Hepatocyte (in vitro differentiated cells): Measurements from ENCODE around the gene TTLL5. TPM values are rescaled to one million over a fixed set of nuclear protein-coding genes. Genes with fewer than 3 reads are reported as not detected.

Source experiments
- DNase-seq: peaks from one replicate; pipeline ENCODE4 v3.0.0-alpha.2; 2016; ENCODE audit warnings: low spot score
- H2AFZ ChIP-seq: fragments of 200-600 bp; sonication (generic); 2 replicates; pipeline ENCODE4 v1.6.0; 2016; ENCODE audit warnings: antibody characterized with exemption, mild to moderate bottlenecking
- H3K27ac ChIP-seq: fragments of 200-600 bp; sonication (generic); 2 replicates; pipeline ENCODE4 v1.5.1; 2016; ENCODE audit warnings: mild to moderate bottlenecking
- H3K27me3 ChIP-seq: fragments of 200-600 bp; sonication (generic); 2 replicates; pipeline ENCODE4 v1.6.1; 2016
- H3K36me3 ChIP-seq: fragments of 200-600 bp; sonication (generic); replicated peaks from 2 replicates; pipeline ENCODE4 v1.5.1; 2016; ENCODE audit warnings: low read depth; ENCODE audit not compliant: insufficient read depth
- H3K4me1 ChIP-seq: fragments of 200-600 bp; sonication (generic); 2 replicates; pipeline ENCODE4 v1.5.1; 2016; ENCODE audit warnings: mild to moderate bottlenecking, moderate library complexity; ENCODE audit not compliant: insufficient read depth
- H3K4me2 ChIP-seq: fragments of 200-600 bp; sonication (generic); 2 replicates; pipeline ENCODE4 v1.6.0; 2016
- H3K4me3 ChIP-seq: fragments of 200-600 bp; sonication (generic); 2 replicates; pipeline ENCODE4 v1.5.1; 2016; ENCODE audit warnings: mild to moderate bottlenecking
- H3K79me2 ChIP-seq: fragments of 200-600 bp; sonication (generic); 2 replicates; pipeline ENCODE4 v1.6.0; 2017; ENCODE audit warnings: mild to moderate bottlenecking
- H3K9me2 ChIP-seq: fragments of 200-600 bp; sonication (generic); replicated peaks from 2 replicates; pipeline ENCODE4 v1.6.0; 2017; ENCODE audit warnings: mild to moderate bottlenecking; ENCODE audit not compliant: insufficient read depth
- H3K9me3 ChIP-seq: fragments of 200-600 bp; sonication (generic); 2 replicates; pipeline ENCODE4 v1.5.1; 2016; ENCODE audit warnings: low read depth, mild to moderate bottlenecking
- H4K20me1 ChIP-seq: fragments of 200-600 bp; sonication (generic); 2 replicates; pipeline ENCODE4 v1.6.0; 2016; ENCODE audit warnings: mild to moderate bottlenecking; ENCODE audit not compliant: insufficient read depth, poor library complexity, severe bottlenecking
- EZH2 ChIP-seq: fragments of 200-600 bp; sonication (generic); IDR thresholded peaks from 2 replicates; pipeline ENCODE4 v1.6.1; 2016; ENCODE audit warnings: antibody characterized with exemption, mild to moderate bottlenecking, borderline replicate concordance
- EZH2phosphoT487 ChIP-seq: fragments of 200-600 bp; sonication (generic); IDR thresholded peaks from one replicate; pipeline ENCODE4 v1.6.1; 2018; ENCODE audit warnings: antibody characterized with exemption, mild to moderate bottlenecking, low read depth, moderate library complexity; ENCODE audit not compliant: unreplicated experiment, severe bottlenecking
- WGBS: methylation state at CpG from one replicate; pipeline ENCODE4 v1.1.6; 2016; ENCODE audit warnings: low lambda C conversion rate; ENCODE audit errors: missing lambda C conversion rate; 5-methylcytosine and 5-hydroxymethylcytosine counted together
- polyA plus RNA-seq: library from polyadenylated mRNA; unstranded; fragments of >200 nt; fragmentation: Nextera tagmentation; extraction: Ambion mirVana; gene quantifications from 2 replicates; pipeline ENCODE4 v1.2.1, GENCODE V29; 2016
- total RNA-seq: library from RNA; depleted of rRNA; stranded (reverse); fragments of >200 nt; gene quantifications from 2 replicates; pipeline ENCODE4 v1.2.3, GENCODE V29; 2014
- TF ChIP-seq, protein P1 (sequence below): fragments of 200-600 bp; sonication (generic); IDR thresholded peaks from 2 replicates; pipeline ENCODE4 v1.5.1; 2016; ENCODE audit warnings: antibody characterized with exemption, mild to moderate bottlenecking; ENCODE audit not compliant: poor library complexity

TTLL5 gene
- total and polyA plus RNA-seq, 2 experiments from 2014 or later: 8.9 to 11.1 TPM

DNA sequence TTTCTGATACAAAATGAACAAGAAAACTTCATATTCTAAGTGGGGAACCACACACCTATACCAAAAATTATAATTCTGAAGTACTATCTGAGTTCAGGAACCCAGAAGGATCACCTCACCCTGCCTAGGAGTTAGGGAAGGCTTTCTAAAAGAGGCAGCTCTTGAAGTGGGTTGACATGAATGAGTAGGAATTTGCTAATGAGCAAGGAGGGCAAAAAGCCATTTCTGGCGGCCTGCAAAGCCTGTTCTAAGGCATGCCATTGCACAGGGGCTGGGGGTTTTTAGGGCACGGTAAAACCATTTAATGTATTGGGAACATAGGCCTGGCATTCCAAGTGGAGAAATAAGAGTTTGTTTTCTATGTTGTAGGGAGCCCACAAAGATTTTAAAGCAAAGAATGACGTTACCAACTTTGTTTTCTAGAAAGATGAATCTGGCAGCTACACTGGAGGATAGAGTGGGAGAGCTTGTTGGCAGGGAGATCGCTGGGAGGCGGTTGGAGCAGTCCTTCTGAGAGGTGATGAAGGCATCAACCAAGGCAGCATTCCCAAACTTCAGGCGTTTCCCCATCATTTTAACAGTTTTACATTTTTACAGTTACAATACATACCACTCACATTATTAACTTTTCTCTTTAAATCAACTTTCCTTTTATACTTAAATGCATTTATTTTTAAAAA lies 338.6 kb downstream of the TTLL5 start:
- no peaks in the 10 kb centered on the region for H3K4me1 ChIP-seq
- TF ChIP-seq, protein P1, sequence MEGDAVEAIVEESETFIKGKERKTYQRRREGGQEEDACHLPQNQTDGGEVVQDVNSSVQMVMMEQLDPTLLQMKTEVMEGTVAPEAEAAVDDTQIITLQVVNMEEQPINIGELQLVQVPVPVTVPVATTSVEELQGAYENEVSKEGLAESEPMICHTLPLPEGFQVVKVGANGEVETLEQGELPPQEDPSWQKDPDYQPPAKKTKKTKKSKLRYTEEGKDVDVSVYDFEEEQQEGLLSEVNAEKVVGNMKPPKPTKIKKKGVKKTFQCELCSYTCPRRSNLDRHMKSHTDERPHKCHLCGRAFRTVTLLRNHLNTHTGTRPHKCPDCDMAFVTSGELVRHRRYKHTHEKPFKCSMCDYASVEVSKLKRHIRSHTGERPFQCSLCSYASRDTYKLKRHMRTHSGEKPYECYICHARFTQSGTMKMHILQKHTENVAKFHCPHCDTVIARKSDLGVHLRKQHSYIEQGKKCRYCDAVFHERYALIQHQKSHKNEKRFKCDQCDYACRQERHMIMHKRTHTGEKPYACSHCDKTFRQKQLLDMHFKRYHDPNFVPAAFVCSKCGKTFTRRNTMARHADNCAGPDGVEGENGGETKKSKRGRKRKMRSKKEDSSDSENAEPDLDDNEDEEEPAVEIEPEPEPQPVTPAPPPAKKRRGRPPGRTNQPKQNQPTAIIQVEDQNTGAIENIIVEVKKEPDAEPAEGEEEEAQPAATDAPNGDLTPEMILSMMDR: no peak
- TF ChIP-seq EZH2 (no peak), EZH2phosphoT487 (no peak)
- no peaks in the 10 kb centered on the region for H3K27me3 ChIP-seq
- no peak for DNase-seq
- no peaks in the 10 kb centered on the region for H3K36me3 ChIP-seq
- WGBS: 87% methylated on average over 6 of the region's 6 CpGs
- no peak overlapping the region for H2AFZ ChIP-seq
- H3K4me3 ChIP-seq: no peak overlapping the region
- no peaks in the 10 kb centered on the region for H3K9me2 ChIP-seq
- H3K79me2 ChIP-seq: no peaks in the 10 kb centered on the region
- H3K9me3 ChIP-seq: peaks cover 2% of the 10 kb centered on the region
- no peak overlapping the region for H3K27ac ChIP-seq
- no peak overlapping the region for H3K4me2 ChIP-seq
- H4K20me1 ChIP-seq: no peaks in the 10 kb centered on the region

DNA sequence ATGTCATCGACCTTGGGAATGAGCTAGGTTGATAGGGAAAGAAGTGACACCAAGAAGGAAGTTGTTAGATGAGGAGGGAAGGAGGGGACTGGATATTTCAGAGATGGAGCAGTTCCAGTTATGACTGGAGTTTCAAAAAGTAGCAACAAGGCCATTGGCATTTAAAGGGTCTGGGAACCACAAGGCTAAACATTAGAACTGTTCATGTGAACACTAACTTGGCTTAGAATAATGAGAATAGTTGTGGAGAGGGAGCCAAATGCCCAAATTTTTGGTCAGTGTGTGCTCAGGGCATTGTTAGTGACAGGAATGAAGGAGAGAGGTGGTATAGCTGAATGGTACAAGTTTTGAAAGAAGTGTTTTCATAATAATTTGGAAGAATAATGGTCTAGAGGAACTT lies 341.3 kb downstream of the TTLL5 start:
- H3K9me3 ChIP-seq: peaks cover 6% of the 10 kb centered on the region
- no peak for DNase-seq
- peaks cover 4% of the 10 kb centered on the region for H3K36me3 ChIP-seq
- no peaks in the 10 kb centered on the region for H3K79me2 ChIP-seq
- WGBS: 96% methylated on average over 1 of the region's 1 CpG
- H2AFZ ChIP-seq: no peak overlapping the region
- no peaks in the 10 kb centered on the region for H4K20me1 ChIP-seq
- no peak overlapping the region for H3K27ac ChIP-seq
- no peaks in the 10 kb centered on the region for H3K27me3 ChIP-seq
- H3K9me2 ChIP-seq: no peaks in the 10 kb centered on the region
- no peak for TF ChIP-seq EZH2phosphoT487
- TF ChIP-seq, protein P1: no peak
- no peak for TF ChIP-seq EZH2
- no peaks in the 10 kb centered on the region for H3K4me1 ChIP-seq
- no peak overlapping the region for H3K4me2 ChIP-seq
- no peak overlapping the region for H3K4me3 ChIP-seq

Other genes with a start within 250 kb of the TTLL5 start
- gene JDP2, start 233.2 kb upstream of the TTLL5 start, total RNA-seq: 68.9 and 89.0 TPM in 2 replicates
- gene JDP2, start 233.2 kb upstream of the TTLL5 start, polyA plus RNA-seq: 79.9 and 85.4 TPM in 2 replicates
- 0.60 TPM in 1 of 2 replicates, not detected in the other for gene BATF, start 138.8 kb upstream of the TTLL5 start, total RNA-seq
- gene BATF, start 138.8 kb upstream of the TTLL5 start, polyA plus RNA-seq: 3.1 and 3.6 TPM in 2 replicates
- gene FLVCR2, start 82.6 kb upstream of the TTLL5 start, total RNA-seq: 10.1 and 16.1 TPM in 2 replicates
- 7.7 and 9.5 TPM in 2 replicates for gene FLVCR2, start 82.6 kb upstream of the TTLL5 start, polyA plus RNA-seq
- gene ERG28, start 370 bp upstream of the TTLL5 start, total RNA-seq: 38.4 and 51.2 TPM in 2 replicates
- gene ERG28, start 370 bp upstream of the TTLL5 start, polyA plus RNA-seq: 65.7 and 74.4 TPM in 2 replicates